Measurements from ENCODE around the gene FETUB. TPM values are rescaled to one million over a fixed set of nuclear protein-coding genes. Genes with fewer than 3 reads are reported as not detected.

Gene FETUB
- total and polyA plus RNA-seq, 2 donors (not counting 1 experiment from before 2014, with no cell fraction given) = not detected

DNA sequence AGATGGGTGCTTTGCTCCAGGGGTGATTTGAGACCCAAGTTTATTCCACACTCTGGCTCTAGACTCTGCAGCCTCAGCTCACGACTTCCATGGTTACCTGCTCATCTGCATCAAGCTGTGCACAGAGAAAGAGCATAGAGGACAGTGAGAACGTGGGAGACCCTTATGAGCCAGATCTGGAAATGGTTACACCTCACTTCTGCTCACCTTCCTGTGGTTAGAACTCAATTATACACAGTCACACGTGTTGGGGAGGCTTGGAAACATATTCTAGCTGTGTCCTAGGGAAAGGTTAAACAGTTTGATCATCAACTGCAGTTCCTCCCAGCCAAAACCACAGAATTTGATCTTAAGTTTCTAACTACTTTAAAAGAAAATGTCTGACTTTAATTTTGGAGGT, 1.8 kb downstream of the FETUB start:
- no peak overlapping the region for H3K4me2 ChIP-seq (replicated peaks; ENCODE audit: low read depth, low read length, poor library complexity, severe bottlenecking)
- WGBS (ENCODE audit: insufficient coverage) = no CpG with 5 or more reads among the region's 3 CpGs
- peaks cover 0 to 3% (median 0%) of the 10 kb centered on the region in 3 donors for H3K9me3 ChIP-seq (ENCODE audit: control extremely low read depth in 1 of 3, control insufficient read depth in 2 of 3, insufficient read depth in 1 of 3, low read length in 2 of 3)
- intact Hi-C loops (cut with micrococcal nuclease) = no loop called here
- H4K20me1 ChIP-seq (ENCODE audit: control insufficient read depth, insufficient read depth, low read length, poor library complexity, severe bottlenecking) = no peaks in the 10 kb centered on the region
- no peak overlapping the region for H2AFZ ChIP-seq (ENCODE audit: insufficient read depth, low read depth, low read length, poor library complexity, severe bottlenecking)
- ChIA-PET POLR2A (no interaction called here), CTCF (interaction anchor here (1.9 kb wide), 1 partner anchor 25 kb away, joined by 10 read pairs; no protein-coding TSS in a partner anchor)
- TF ChIP-seq, protein P1, sequence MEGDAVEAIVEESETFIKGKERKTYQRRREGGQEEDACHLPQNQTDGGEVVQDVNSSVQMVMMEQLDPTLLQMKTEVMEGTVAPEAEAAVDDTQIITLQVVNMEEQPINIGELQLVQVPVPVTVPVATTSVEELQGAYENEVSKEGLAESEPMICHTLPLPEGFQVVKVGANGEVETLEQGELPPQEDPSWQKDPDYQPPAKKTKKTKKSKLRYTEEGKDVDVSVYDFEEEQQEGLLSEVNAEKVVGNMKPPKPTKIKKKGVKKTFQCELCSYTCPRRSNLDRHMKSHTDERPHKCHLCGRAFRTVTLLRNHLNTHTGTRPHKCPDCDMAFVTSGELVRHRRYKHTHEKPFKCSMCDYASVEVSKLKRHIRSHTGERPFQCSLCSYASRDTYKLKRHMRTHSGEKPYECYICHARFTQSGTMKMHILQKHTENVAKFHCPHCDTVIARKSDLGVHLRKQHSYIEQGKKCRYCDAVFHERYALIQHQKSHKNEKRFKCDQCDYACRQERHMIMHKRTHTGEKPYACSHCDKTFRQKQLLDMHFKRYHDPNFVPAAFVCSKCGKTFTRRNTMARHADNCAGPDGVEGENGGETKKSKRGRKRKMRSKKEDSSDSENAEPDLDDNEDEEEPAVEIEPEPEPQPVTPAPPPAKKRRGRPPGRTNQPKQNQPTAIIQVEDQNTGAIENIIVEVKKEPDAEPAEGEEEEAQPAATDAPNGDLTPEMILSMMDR (IDR thresholded peaks at IDR 0.05) = no peak
- TF ChIP-seq EZH2 (IDR thresholded peaks at IDR 0.05; ENCODE audit: borderline replicate concordance, insufficient read depth, low read depth, low read length, poor library complexity, severe bottlenecking) = no peak
- Mint-ChIP-seq H3K27me3 (peaks cover 17% of the 10 kb centered on the region), H3K4me1 (peaks cover 2% of the 10 kb centered on the region), H3K27ac (no peak overlapping the region), H3K4me3 (no peak overlapping the region), H3K9me3 (ENCODE audit: insufficient read depth) (no peaks in the 10 kb centered on the region)
- no peak for ATAC-seq (ENCODE audit: low read depth)
- peaks cover 0 to 9% (median 0%) of the 10 kb centered on the region in 4 experiments for H3K27me3 ChIP-seq (replicated peaks in 1 of 4; ENCODE audit: control extremely low read depth in 1 of 4, control insufficient read depth in 3 of 4, insufficient read depth in 4 of 4, low read length in 3 of 4)
- H3K27ac ChIP-seq (ENCODE audit: low read length in 2 of 2) = no peak overlapping the region
- no peak overlapping the region for H3K9ac ChIP-seq (ENCODE audit: low read length)
- H3K4me3 ChIP-seq (ENCODE audit: control extremely low read depth in 1 of 5, extremely low read depth in 1 of 5, insufficient read depth in 1 of 5, low read depth in 2 of 5, low read length in 4 of 5) = no peak overlapping the region
- no peaks in the 10 kb centered on the region for H3K79me2 ChIP-seq (ENCODE audit: control insufficient read depth, insufficient read depth, low read length)
- no peaks in the 10 kb centered on the region for H3K36me3 ChIP-seq (replicated peaks in 1 of 2; ENCODE audit: control extremely low read depth in 1 of 2, control insufficient read depth in 1 of 2, extremely low read depth in 1 of 2, insufficient read depth in 2 of 2, low read length in 1 of 2)
- DNase-seq = no peak
- no peaks in the 10 kb centered on the region for H3K4me1 ChIP-seq (ENCODE audit: control insufficient read depth in 2 of 2, insufficient read depth in 2 of 2, low read length in 2 of 2)

DNA sequence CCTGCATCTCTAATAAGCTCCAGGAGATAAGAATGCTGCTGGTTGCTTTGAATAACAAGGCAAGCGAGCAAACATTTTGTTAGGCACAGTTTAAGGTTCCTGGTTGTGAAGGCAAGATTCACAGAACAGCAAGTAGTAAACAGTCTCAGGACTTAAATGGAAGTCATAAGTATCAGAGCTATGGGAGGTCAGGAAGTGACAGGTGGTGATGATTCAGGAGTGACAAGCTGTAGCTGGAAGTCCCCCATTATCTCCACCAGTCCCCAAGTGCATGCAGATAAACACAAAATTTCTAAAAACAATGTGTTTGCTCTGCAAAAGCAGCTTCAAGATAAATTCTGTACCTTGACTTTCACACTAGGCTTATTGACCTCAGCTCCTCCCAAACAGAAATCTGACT, 3.3 kb downstream of the FETUB start:
- peaks cover 0 to 3% (median 0%) of the 10 kb centered on the region in 3 donors for H3K9me3 ChIP-seq (ENCODE audit: control extremely low read depth in 1 of 3, control insufficient read depth in 2 of 3, insufficient read depth in 1 of 3, low read length in 2 of 3)
- DNase-seq (no peak), ATAC-seq (ENCODE audit: low read depth) (peak; percentile 49)
- no peak overlapping the region for H3K27ac Mint-ChIP-seq
- no peak overlapping the region for H3K4me2 ChIP-seq (replicated peaks; ENCODE audit: low read depth, low read length, poor library complexity, severe bottlenecking)
- TF ChIP-seq, protein P1 (IDR thresholded peaks at IDR 0.05) = no peak
- no peak for TF ChIP-seq EZH2 (IDR thresholded peaks at IDR 0.05; ENCODE audit: borderline replicate concordance, insufficient read depth, low read depth, low read length, poor library complexity, severe bottlenecking)
- no peaks in the 10 kb centered on the region for H4K20me1 ChIP-seq (ENCODE audit: control insufficient read depth, insufficient read depth, low read length, poor library complexity, severe bottlenecking)
- H2AFZ ChIP-seq (ENCODE audit: insufficient read depth, low read depth, low read length, poor library complexity, severe bottlenecking) = no peak overlapping the region
- H3K4me1 Mint-ChIP-seq = peaks cover 2% of the 10 kb centered on the region
- no peak overlapping the region for H3K4me3 Mint-ChIP-seq
- H3K27ac ChIP-seq (ENCODE audit: low read length in 2 of 2) = no peak overlapping the region
- intact Hi-C loops (cut with micrococcal nuclease) = no loop called here
- no peak overlapping the region for H3K9ac ChIP-seq (ENCODE audit: low read length)
- H3K27me3 Mint-ChIP-seq = peaks cover 17% of the 10 kb centered on the region
- H3K4me1 ChIP-seq (ENCODE audit: control insufficient read depth in 2 of 2, insufficient read depth in 2 of 2, low read length in 2 of 2) = no peaks in the 10 kb centered on the region
- ChIA-PET CTCF (interaction anchor here (1.0 kb wide), 1 partner anchor 27 kb away, joined by 3 read pairs; no protein-coding TSS in a partner anchor), POLR2A (no interaction called here)
- no peaks in the 10 kb centered on the region for H3K79me2 ChIP-seq (ENCODE audit: control insufficient read depth, insufficient read depth, low read length)
- no peaks in the 10 kb centered on the region for H3K9me3 Mint-ChIP-seq (ENCODE audit: insufficient read depth)
- H3K4me3 ChIP-seq (ENCODE audit: control extremely low read depth in 1 of 5, extremely low read depth in 1 of 5, insufficient read depth in 1 of 5, low read depth in 2 of 5, low read length in 4 of 5) = no peak overlapping the region
- no peaks in the 10 kb centered on the region for H3K36me3 ChIP-seq (replicated peaks in 1 of 2; ENCODE audit: control extremely low read depth in 1 of 2, control insufficient read depth in 1 of 2, extremely low read depth in 1 of 2, insufficient read depth in 2 of 2, low read length in 1 of 2)
- WGBS (ENCODE audit: insufficient coverage) = 100% methylated on average over 1 of the region's 1 CpG
- peaks cover 0 to 4% (median 0%) of the 10 kb centered on the region in 4 experiments for H3K27me3 ChIP-seq (replicated peaks in 1 of 4; ENCODE audit: control extremely low read depth in 1 of 4, control insufficient read depth in 3 of 4, insufficient read depth in 4 of 4, low read length in 3 of 4)
